Testis (tissue), 2 donors: Measurements from ENCODE around the gene MRPL37.

Experiments used
- POLR2A ChIP-seq: fragments of 450-650 bp; IDR thresholded peaks from one replicate; pipeline ENCODE4 v1.6.1; 2017; ENCODE audit warnings: antibody characterized with exemption, mild to moderate bottlenecking, moderate library complexity
- TF ChIP-seq, protein P1 (sequence below), 3 experiments: fragments of 450-650 bp in 2 of 3; fragments of 200-600 bp in 1 of 3; sonication (generic) in 1 of 3; IDR thresholded peaks; one replicate each; pipeline ENCODE4 v1.5.1; 2016 to 2019; ENCODE audit warnings: antibody characterized with exemption in 3 of 3, mild to moderate bottlenecking in 2 of 3, moderate library complexity in 1 of 3

- TF ChIP-seq, protein P1, sequence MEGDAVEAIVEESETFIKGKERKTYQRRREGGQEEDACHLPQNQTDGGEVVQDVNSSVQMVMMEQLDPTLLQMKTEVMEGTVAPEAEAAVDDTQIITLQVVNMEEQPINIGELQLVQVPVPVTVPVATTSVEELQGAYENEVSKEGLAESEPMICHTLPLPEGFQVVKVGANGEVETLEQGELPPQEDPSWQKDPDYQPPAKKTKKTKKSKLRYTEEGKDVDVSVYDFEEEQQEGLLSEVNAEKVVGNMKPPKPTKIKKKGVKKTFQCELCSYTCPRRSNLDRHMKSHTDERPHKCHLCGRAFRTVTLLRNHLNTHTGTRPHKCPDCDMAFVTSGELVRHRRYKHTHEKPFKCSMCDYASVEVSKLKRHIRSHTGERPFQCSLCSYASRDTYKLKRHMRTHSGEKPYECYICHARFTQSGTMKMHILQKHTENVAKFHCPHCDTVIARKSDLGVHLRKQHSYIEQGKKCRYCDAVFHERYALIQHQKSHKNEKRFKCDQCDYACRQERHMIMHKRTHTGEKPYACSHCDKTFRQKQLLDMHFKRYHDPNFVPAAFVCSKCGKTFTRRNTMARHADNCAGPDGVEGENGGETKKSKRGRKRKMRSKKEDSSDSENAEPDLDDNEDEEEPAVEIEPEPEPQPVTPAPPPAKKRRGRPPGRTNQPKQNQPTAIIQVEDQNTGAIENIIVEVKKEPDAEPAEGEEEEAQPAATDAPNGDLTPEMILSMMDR (IDR thresholded peaks at IDR 0.05) = no peak
- no peak for TF ChIP-seq POLR2A
Measured at GRCh38 chr1:54153535-54154439, 46.2 kb upstream of the MRPL37 start.
